IMR-90 (cell line): ENCODE data around the gene PAAF1.

ENCODE experiments used
- CTCF ChIP-seq: conservative IDR thresholded peaks from 2 replicates; pipeline ENCODE4 v1.5.1; 2012; ENCODE audit warnings: mild to moderate bottlenecking, low read depth, low read length, improper control_type of control experiment
- MAZ ChIP-seq: IDR thresholded peaks from 2 replicates; pipeline ENCODE4 v1.6.1; 2012; ENCODE audit warnings: low read depth, mild to moderate bottlenecking, low read length, improper control_type of control experiment, moderate library complexity, borderline replicate concordance
- RFX5 ChIP-seq: IDR thresholded peaks from 2 replicates; pipeline ENCODE4 v1.8.0; 2012; ENCODE audit warnings: low read depth, mild to moderate bottlenecking, low read length, moderate library complexity
- SMC3 ChIP-seq: fragments of 150-350 bp; IDR thresholded peaks from 2 replicates; pipeline ENCODE4 v1.6.1; 2016; ENCODE audit warnings: low read depth, mild to moderate bottlenecking, antibody characterized with exemption, low read length, moderate library complexity

- no peak for TF ChIP-seq CTCF
- no peak for TF ChIP-seq MAZ
- no peak for TF ChIP-seq RFX5
- no peak for TF ChIP-seq SMC3
Measured at GRCh38 chr11:73939096-73939495, 62.3 kb downstream of the PAAF1 start.
